CD4-positive, alpha-beta T cell treated with Interleukin-15 for 1 hour (primary cell): ENCODE results near the gene MRGPRX2.

Experiments used
- DNase-seq: peaks from one replicate; pipeline ENCODE4 v3.0.0-alpha.2; 2020

The MRGPRX2 gene

DNA sequence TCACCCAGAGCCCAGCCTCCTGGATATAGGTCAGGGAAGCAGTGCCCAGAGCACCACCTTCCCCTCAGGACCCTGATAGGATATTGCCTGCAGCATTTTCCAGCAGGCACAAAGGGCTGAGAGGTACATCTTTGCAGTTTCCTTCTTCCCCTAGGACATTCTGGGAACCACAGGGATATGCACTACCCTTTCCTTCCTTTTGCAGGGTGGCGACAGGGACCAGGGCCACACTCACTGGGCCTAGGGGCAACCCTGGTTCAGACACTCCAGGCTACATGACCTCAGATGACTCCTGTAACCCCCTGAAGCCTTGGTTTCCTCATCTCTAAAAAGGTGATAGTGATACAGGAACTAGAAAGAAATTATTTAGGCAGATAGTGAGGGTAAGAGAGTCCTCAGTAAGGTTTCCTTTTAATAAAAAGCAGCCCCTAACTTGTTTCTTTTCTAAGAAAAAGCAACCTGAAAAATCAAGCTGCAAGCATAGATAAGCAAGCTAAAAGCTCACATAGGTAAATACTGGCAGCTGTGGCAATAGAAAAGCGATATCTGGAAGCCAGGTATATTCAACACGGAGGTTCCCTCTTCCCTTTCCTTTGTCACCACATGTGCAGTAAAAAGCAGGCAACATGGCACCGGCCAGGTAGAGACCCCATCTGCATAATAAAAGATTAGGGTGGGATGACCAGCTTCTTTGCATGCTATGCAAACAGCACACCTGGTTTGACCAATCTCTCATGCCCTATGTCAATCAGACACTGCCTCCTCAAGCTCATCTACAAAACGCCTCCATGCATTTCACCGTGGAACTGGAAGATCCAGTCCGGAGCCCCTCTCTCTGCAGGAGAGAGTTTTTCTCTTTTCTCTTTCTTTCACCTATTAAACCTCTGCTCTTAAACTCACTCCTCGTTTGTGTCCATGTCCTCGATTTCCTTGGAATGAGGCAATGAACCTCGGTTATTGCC lies 13.2 kb upstream of the MRGPRX2 start:
- no peak for DNase-seq

DNA sequence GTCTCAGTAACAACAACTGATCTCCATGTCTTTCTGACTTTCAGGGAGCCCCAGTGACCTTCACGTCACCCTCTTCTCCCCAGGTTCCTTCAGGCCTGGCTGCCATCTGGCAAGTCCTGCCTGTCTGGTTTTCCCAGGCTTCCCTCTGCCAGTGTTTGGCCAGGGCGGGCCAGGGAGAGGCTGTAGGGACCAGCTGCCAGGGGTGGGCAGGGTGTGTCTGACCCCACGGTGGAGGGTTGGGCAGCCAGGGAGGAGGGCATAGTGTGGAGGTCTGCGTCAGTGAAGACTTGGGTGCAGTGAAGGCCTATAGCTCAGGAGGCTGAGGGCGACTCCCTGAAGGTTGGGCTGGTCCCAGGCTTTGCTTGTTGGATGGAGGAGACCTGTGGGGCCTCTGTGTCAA lies 11.9 kb upstream of the MRGPRX2 start:
- no peak for DNase-seq

DNA sequence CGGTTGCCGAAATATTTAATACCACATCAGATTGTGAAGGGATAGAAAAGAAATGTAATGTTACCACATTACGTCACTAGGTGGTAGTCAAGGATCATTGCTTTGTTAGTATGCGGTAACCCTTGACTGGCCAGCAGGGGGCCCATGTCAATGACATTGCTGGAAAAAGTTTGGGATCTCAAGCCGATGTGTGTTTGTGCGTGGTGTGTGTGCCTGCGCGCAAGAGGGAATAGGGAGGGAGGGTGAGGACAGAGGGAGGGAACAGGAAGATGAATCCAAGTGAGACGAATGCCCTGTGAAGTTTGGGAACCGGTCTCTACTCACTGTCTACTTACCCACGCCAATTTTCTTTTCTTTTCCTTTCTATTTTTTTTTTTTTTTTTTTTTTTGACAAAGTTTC lies 10.7 kb upstream of the MRGPRX2 start:
- peak; percentile 36 for DNase-seq

DNA sequence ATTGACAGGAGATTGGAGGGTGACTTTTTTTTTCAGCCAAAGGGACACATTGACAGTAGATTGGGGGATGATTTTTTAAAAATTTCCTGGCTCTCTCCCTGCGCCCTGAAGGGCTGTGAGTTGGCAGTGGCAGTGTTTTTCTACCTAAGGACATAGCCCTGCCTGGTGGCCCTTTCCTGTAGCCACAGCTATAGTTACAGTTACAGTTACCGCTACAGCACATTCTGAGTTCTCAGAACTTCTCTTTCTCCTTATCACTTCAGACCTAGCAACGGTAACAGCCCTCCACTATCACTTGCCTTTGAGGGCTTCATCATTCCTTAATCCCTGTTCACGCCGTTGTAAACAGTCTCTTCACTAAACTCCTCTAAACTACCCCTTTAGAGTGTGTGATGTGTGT lies 684 bp downstream of the MRGPRX2 start:
- no peak for DNase-seq

DNA sequence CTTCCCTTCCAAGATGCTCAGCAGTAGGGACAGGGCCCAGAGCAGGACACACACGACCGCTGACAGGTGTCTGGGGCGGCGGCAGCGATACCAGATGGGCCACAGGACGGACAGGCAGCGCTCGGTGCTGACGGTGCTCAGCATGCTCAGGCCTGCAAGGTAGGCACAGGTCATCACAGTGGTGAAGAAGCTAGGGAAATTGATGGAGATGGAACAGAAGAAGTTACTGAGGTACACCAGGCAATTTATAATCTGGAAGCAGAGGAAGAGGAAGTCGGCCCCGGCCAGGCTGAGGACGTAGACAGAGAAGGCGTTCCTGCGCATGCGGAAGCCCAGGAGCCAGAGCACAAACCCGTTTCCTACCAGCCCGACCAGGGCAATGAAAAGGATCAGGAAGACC lies 4.6 kb downstream of the MRGPRX2 start:
- no peak for DNase-seq

DNA sequence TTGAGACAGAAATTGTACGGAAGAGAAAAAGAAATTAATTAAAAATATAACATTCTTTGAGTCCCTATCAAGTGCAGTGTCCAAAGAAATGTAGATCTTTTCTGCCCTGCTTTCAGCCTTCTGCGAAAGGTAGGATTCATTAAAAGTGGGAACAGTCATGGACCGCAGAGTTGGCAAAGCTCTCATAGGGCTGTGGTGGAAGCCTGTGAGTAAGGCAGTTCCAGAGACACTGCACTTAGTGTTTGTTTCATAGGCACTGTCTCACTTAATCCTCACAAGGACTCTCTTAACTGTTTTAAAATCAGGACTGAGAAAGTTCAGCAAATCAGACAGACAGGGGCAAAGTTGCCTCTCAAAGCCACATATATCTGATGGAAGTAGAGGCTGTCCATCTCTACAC lies 5.5 kb downstream of the MRGPRX2 start:
- no peak for DNase-seq

DNA sequence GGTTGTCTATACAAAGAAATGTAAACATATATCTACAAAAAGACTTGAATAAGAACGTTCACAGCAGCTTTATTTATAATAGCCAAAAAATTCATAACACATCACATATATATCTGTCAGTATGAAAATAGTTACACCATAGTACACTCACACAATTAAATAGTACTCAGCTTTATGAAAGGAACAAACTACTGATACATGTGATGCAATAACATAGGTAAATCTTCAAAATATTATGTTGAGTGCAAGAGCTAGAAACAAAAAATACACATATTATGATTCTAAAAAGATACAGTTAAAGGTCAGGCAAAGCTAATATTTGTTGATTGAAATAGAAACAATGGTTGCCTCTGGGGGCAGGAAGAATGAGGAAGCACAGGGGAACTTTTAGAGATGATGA lies 6.6 kb downstream of the MRGPRX2 start:
- DNase-seq, result no peak

DNA sequence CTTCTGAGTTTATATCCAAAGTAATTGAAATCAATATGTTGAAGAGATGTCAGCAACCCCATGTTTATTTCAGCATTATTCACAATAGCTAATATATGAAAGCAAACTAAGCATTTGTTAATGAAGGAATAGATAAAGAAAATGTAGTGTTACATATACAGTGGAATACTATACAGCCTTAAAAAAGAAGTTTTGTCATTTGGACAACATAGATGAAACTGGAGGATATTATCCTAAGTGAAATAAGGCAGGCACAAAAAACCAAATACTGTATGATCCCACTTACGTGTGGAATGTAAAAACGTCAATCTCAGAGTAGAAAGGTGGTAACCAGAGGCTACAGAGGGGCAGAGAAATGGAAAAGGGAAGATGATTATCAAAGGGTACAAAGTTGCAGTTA lies 10.2 kb downstream of the MRGPRX2 start:
- no peak for DNase-seq

DNA sequence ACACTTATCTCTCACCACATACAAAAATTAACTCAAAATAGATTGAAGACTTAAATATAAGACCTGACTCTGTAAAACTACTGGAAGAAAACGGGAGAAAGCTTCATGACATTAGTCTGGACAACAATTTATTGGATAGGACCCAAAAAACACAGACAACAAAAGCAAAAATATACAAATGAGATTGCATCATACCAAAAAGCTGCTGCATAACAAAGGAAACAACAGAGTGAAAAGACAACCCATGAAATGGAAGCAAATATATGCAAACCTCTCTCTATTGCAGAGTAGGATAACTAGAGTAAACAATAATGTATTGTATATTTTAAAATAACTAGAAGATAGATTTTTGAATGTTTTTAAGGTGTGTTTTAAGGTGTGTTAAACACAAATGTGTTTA lies 11.2 kb downstream of the MRGPRX2 start:
- DNase-seq, result no peak

DNA sequence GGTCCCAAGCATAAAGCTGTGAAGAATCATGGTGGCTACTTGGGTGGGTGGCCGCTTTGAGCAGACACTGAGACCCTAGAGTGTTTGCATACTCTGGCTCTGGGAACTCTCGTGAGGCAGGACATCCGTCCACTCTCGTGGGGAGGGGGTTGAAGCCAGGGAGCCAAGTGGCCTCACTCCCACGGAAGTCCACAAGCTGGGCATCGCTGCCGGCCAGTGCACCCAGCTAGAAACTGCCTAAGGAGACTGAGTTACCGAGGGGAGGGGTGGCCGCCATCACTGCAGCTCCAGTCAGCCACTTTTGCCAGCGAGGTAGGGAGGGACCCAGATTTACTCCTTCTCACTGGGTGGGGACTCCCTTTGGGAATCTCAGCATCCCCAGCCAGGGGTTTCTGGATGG lies 20.5 kb downstream of the MRGPRX2 start:
- no peak for DNase-seq

DNA sequence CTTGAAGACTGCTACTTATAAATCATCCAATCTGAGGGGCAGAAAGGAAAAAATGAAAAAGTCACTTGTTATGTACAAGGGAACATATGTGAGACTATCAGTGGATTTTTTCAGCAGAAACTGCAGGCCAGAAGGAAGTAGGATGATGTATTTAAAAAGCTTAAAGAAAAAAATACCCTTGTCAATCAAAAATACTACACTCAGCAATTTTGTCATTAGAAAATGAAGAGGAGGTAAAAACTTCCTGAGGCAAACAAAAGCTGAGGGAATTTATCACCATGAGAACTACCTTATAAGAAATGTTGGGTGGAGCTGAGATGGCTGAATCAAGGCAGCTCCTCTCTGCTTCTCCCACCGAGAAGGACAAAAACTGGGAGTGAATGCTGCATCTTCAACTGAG lies 21.1 kb downstream of the MRGPRX2 start:
- DNase-seq, result no peak

DNA sequence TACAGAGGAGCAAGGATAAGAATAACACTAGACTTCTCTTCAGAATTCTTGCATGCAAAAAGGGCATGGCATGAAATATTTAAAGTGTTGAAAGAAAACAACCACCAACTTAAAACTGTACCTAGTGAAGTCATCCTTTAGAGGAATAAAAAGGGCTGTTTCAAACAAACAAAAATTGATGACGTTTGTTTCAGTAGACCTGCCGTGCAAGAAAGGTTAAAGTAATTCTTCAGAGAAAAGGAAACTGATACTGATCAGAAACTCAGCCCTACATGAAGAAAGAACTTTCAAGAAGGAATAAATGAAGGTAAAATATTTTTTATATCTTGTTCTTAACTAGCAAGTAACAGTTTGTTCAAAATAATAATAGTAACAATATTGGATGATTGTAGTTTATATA lies 27.5 kb downstream of the MRGPRX2 start:
- no peak for DNase-seq

DNA sequence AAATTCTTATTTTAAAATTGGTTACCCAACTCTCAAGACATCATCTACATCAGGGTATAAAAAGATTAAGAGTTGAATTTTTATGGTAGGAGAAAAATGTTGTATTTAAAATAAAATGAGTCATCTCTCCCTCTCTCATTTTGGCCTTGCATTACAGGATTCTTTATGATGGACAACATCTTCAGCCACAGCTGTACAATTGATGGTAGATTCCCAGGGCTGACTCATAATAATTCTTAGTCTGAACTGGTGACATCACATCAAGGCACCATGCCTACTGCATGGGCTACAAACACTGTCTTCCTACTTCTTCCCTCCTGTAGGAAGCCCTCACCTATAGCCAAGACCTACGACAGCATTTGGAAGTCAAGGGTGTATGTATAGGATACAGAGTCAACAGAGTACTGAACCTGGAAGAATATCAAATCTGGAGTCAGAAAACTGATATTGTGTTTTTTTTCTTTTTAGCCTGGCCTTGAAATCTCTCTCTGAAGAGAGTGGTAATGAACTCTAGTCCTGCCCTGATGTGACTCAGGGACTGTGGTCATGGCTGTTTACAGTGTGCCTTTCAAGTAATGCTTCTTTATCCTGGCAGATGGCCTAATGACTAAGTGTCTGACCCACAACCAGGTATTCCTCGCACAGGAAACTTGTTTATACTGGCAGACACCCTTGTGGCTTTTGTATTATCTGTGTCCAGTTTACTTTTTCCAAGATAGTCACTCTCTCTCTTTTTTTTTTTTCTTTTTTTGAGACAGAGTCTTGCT lies 32.5 kb downstream of the MRGPRX2 start:
- no peak for DNase-seq

DNA sequence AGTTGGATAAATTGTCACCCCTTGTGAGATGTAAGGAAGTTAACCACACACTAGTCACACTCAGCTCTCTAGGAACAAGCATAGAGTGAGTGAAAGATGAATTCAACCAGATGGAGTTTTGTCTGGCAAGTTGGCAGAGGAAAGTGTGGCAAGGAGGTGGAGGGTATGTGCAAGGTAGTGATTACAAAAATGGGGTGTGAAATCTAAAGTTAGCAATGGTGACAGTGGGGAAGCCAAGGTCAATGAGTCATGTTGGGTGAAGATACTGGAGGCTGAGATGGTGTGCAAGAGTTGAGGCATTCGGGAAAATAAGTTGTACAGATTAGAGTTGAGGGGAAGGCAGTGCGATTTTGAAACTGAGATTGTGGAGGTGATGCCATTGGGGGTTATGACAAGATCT lies 33.7 kb downstream of the MRGPRX2 start:
- no peak for DNase-seq

DNA sequence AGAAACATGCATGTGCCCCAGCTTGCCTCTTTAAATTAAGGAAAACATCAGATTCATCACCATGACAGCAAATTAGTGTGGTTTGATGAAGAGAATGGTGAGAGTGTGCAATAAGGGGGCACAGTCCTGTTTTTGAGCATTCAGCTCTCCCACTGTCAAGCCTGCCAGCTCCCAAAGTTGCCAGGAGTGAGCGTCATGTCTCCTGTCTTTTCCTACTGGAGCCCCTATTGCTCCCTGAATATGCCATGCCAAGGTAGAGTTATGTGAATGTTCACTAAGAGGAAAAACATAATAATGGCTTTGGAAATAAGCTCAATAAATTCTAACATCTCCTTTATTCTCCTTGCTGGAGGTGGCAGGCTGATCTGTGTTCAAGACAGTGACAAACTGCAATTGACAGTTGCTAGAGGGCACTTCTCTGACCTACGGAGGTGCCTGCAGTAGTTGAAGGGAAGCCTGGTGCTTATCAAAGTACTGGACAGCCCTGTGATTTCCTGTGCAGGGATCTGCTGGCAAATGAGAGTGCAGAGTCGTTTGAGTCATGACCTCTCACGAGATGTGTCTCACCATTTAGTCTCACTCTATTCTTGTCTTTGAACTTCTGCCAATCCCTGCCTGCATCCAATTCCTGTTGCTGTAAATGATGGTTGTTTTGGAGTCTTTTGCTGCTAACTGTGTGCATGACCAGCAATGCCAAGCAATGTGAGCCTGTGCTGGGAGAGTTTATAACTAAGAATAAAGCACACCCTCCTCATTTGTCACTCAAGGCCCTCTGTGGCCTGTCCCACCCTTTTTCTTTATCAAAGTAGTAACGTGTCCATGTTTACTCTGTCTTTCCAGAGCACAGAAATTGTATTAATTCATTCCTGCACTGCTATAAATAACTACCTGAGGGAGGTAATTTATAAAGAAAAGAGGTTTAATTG lies 34.8 kb downstream of the MRGPRX2 start:
- no peak for DNase-seq

DNA sequence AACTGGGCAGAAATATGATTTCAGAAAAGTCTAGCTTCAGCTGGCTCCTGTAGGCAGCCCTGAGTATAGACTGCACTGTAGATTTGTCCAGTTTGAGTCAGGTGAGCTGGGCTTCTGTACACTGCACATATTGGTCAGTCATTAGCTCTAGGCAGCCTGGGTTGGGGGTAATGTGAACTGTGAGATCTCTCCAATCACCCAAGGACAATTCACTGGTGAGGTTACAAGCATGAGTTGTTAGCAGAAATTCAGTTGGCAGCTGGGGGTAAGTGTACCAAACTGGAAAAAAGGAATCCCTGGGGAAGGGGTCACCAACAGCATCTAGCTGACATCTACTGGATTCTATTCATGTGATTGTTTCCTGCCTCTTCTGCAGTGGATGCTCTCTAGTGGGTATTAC lies 39.7 kb downstream of the MRGPRX2 start:
- DNase-seq, result no peak

DNA sequence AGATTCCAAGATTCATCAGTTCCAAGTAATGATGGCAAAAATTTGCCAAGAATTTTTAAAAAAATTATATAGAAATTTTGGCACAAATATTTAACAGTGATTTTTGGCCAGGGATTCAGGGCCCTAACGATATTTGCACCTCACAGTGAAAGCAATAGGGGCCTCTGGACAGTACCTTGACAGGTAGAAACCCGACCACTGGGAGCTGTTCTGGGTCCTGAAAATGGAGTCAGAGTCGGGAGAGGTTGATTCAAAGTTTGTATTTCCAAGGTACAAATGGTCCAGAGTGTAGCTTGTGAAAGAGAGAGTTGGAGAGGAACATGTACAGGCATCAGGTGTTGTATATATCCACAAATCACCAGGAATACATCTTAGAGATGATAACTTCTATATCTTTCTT lies 41.6 kb downstream of the MRGPRX2 start:
- DNase-seq, result no peak

DNA sequence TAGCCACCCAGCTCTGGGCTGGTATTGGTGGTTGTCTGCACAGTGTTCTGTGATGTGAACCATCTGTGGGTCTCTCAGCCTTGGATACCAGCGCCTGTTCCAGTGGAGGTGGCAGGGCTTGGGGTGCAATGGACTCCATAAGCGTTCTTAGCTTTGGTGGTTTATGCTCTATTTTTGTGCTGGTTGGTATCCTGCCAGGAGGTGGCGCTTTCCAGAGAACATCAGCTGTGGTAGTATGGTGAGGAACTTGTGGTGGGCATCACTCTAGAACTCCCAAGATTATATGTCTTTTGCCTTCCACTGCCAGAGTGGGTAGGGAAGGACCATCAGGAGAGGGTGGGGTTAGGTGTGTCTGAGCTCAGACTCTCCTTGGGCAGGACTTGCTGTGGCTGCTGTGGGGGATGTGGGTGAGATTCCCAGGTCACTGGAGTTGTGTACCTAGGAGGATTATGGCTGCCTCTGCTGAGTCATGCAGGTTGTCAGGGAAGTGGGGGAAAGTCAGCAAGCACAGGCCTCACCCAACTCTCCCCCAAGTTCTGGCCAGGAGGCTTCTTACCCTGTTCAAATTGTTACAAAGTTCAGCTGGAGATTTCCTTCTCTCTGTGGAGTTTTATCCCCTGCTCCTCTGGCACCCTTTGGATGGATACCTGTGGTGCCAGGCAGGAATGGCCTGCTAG lies 47.2 kb downstream of the MRGPRX2 start:
- DNase-seq, result no peak

DNA sequence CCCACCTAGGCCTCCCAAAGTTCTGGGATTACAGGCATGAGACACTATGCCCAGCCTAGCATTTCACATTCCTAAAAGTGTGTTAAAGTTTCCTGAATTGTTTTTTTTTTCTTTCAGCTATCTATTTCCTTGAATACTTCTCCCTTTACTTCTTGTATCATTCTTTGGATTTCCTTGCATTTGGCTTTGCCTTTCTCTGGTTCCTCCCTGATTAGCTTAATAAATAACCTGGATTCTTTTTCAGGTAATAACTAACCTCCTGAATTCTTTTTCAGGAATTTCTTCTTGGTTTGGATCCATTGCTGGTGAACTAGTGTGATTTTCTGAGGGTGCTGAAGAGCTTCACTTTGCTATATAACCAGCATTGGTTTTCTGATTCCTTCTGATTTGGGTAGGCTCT lies 47.9 kb downstream of the MRGPRX2 start:
- DNase-seq, result no peak
